Astrocyte of the cerebellum (primary cell): ENCODE data around the gene ATXN1.

Experiments
- DNase-seq: peaks from one replicate; pipeline ENCODE4 v3.0.0-alpha.2; 2011; ENCODE audit warnings: low read depth
- H3K4me3 ChIP-seq: 2 replicates; pipeline ENCODE4 v1.5.1; 2011; ENCODE audit warnings: mild to moderate bottlenecking, low read depth, low read length, moderate library complexity
- CTCF ChIP-seq: IDR thresholded peaks from 2 replicates; pipeline ENCODE4 v1.5.1; 2012; ENCODE audit warnings: low read length, low read depth, moderate library complexity, mild to moderate bottlenecking; ENCODE audit errors: missing control alignments
- in situ Hi-C: cut with HindIII; loops from 2 replicates; pipeline ENCODE4 v1.10.0; 2017; ENCODE audit warnings: low sequenced_read_pairs

ATXN1 gene

GRCh38 chr6:16756660-16757255, 4.5 kb downstream of the ATXN1 start:
- no peak overlapping the region for H3K4me3 ChIP-seq
- in situ Hi-C loops: loop anchor here (25.0 kb wide), 1 partner anchor 244 kb away; no protein-coding TSS in a partner anchor
- TF ChIP-seq CTCF: no peak
- DNase-seq: no peak

- H3K4me3 ChIP-seq: no peak overlapping the region
- in situ Hi-C loops: loop anchor here (25.0 kb wide), 1 partner anchor 243 kb away; no protein-coding TSS in a partner anchor
- TF ChIP-seq CTCF: no peak
- DNase-seq: no peak
Measured at GRCh38 chr6:16755544-16755943, 5.7 kb downstream of the ATXN1 start.

- in situ Hi-C loops: loop anchor here (25.0 kb wide), 1 partner anchor 243 kb away; no protein-coding TSS in a partner anchor
- no peak overlapping the region for H3K4me3 ChIP-seq
- no peak for DNase-seq
- TF ChIP-seq CTCF: no peak
Measured at GRCh38 chr6:16754876-16755275, 6.4 kb downstream of the ATXN1 start.

- H3K4me3 ChIP-seq: no peak overlapping the region
- TF ChIP-seq CTCF: no peak
- in situ Hi-C loops: loop anchor here (25.0 kb wide), 1 partner anchor 242 kb away; no protein-coding TSS in a partner anchor
Measured at GRCh38 chr6:16754274-16754673, 7.0 kb downstream of the ATXN1 start.

GRCh38 chr6:16753341-16753740, 7.9 kb downstream of the ATXN1 start:
- H3K4me3 ChIP-seq: no peak overlapping the region
- no peak for TF ChIP-seq CTCF
- in situ Hi-C loops: loop anchor here (25.0 kb wide), 1 partner anchor 241 kb away; no protein-coding TSS in a partner anchor
- DNase-seq: no peak

More at GRCh38 chr6:16754274-16754673, 7.0 kb downstream of the ATXN1 start:
- no peak for DNase-seq

- TF ChIP-seq CTCF: no peak
- H3K4me3 ChIP-seq: no peak overlapping the region
- in situ Hi-C loops: loop anchor here (25.0 kb wide), 1 partner anchor 240 kb away; no protein-coding TSS in a partner anchor
- no peak for DNase-seq
Measured at GRCh38 chr6:16752206-16752866, 8.9 kb downstream of the ATXN1 start.
